Activated gamma-delta T cell (primary cell): Measurements from ENCODE around the gene NEUROD4.

Source experiments
- DNase-seq: peaks from one replicate; lab custom pipeline; 2025; lab: John Stamatoyannopoulos, UW

Gene NEUROD4

GRCh38 chr12:55058776-55059175 lies 39.0 kb downstream of the NEUROD4 start:
- DNase-seq, result no peak

GRCh38 chr12:55060470-55060869 lies 40.7 kb downstream of the NEUROD4 start:
- DNase-seq, result no peak

GRCh38 chr12:55061024-55061423 lies 41.2 kb downstream of the NEUROD4 start:
- no peak for DNase-seq

GRCh38 chr12:55063291-55063690 lies 43.5 kb downstream of the NEUROD4 start:
- DNase-seq, result no peak

- DNase-seq, result no peak
Measured at GRCh38 chr12:55065535-55065934, 45.8 kb downstream of the NEUROD4 start.

GRCh38 chr12:55067701-55068100 lies 47.9 kb downstream of the NEUROD4 start:
- DNase-seq, result no peak

- DNase-seq, result no peak
Measured at GRCh38 chr12:55068416-55069010, 48.7 kb downstream of the NEUROD4 start.

GRCh38 chr12:55072083-55072482 lies 52.3 kb downstream of the NEUROD4 start:
- no peak for DNase-seq

GRCh38 chr12:55073043-55074022 lies 53.6 kb downstream of the NEUROD4 start:
- no peak for DNase-seq

GRCh38 chr12:55074806-55075205 lies 55.0 kb downstream of the NEUROD4 start:
- DNase-seq, result no peak
